Neural cell (in vitro differentiated cells): ENCODE data around the gene EDAR. TPM values are rescaled to one million over a fixed set of nuclear protein-coding genes. Genes with fewer than 3 reads are reported as not detected.

Source experiments
- H2AFZ ChIP-seq: fragments of 200-600, 300-800 bp; sonication (generic), shearing (Covaris generic); 2 replicates; pipeline ENCODE4 v1.6.0; 2014; ENCODE audit warnings: low read depth, mild to moderate bottlenecking, antibody characterized with exemption, low read length, moderate library complexity
- H3F3A ChIP-seq: fragments of 200-600 bp; shearing (Covaris generic); 2 replicates; pipeline ENCODE4 v1.6.1; 2016; ENCODE audit warnings: mild to moderate bottlenecking, moderate library complexity, mixed read lengths, antibody characterized with exemption, low read length; ENCODE audit not compliant: insufficient read depth, poor library complexity, severe bottlenecking
- H3K27ac ChIP-seq: fragments of 200-600, 300-800 bp; sonication (generic), shearing (Covaris generic); 2 replicates; pipeline ENCODE4 v1.5.1; 2014; ENCODE audit warnings: mild to moderate bottlenecking, low read length, moderate library complexity
- H3K27me3 ChIP-seq: fragments of 300-800, 200-600 bp; sonication (generic), shearing (Covaris generic); 2 replicates; pipeline ENCODE4 v1.6.0; 2014; ENCODE audit warnings: mild to moderate bottlenecking, low read depth, low read length, moderate library complexity; ENCODE audit not compliant: insufficient read depth
- H3K36me3 ChIP-seq: fragments of 300-800, 200-600 bp; sonication (generic), shearing (Covaris generic); 2 replicates; pipeline ENCODE4 v1.5.1; 2014; ENCODE audit warnings: mild to moderate bottlenecking, antibody characterized with exemption, low read length, moderate library complexity; ENCODE audit not compliant: insufficient read depth
- H3K4me2 ChIP-seq: fragments of 300-800, 200-600 bp; sonication (generic), shearing (Covaris generic); 2 replicates; pipeline ENCODE4 v1.6.0; 2014; ENCODE audit warnings: mild to moderate bottlenecking, low read length
- H3K4me3 ChIP-seq: fragments of 300-800, 200-600 bp; sonication (generic), shearing (Covaris generic); 2 replicates; pipeline ENCODE4 v1.5.1; 2014; ENCODE audit warnings: mild to moderate bottlenecking, low read length, moderate library complexity
- H3K79me2 ChIP-seq: fragments of 200-600 bp; shearing (Covaris generic); replicated peaks from 2 replicates; pipeline ENCODE4 v1.6.0; 2014; ENCODE audit warnings: mild to moderate bottlenecking, low read length, moderate library complexity; ENCODE audit not compliant: insufficient read depth
- H3K9ac ChIP-seq: fragments of 300-800, 200-600 bp; sonication (generic), shearing (Covaris generic); 2 replicates; pipeline ENCODE4 v1.6.1; 2016; ENCODE audit warnings: mild to moderate bottlenecking, low read length, mixed read lengths
- H3K9me2 ChIP-seq: fragments of 200-600 bp; shearing (Covaris generic); 2 replicates; pipeline ENCODE4 v1.6.1; 2016; ENCODE audit warnings: mild to moderate bottlenecking, low read length, mixed read lengths; ENCODE audit not compliant: insufficient read depth
- H3K9me3 ChIP-seq: fragments of 200-600, 300-800 bp; sonication (generic), shearing (Covaris generic); 2 replicates; pipeline ENCODE4 v1.6.1; 2016; ENCODE audit warnings: mild to moderate bottlenecking, mixed run types, low read length, moderate library complexity, mixed read lengths
- H4K20me1 ChIP-seq: fragments of 200-600 bp; shearing (Covaris generic); 2 replicates; pipeline ENCODE4 v1.6.1; 2016; ENCODE audit warnings: mild to moderate bottlenecking, mixed run types; ENCODE audit not compliant: insufficient read depth
- EP300 ChIP-seq: fragments of 450-650 bp; conservative IDR thresholded peaks from 2 replicates; pipeline ENCODE4 v1.6.1; 2014; ENCODE audit warnings: antibody characterized with exemption, mild to moderate bottlenecking, moderate library complexity; ENCODE audit not compliant: poor library complexity, severe bottlenecking
- EZH2 ChIP-seq: fragments of 200-600, 300-800 bp; shearing (Covaris generic), sonication (generic); IDR thresholded peaks from 2 replicates; pipeline ENCODE4 v1.6.1; 2014; ENCODE audit warnings: antibody characterized with exemption, low read length, borderline replicate concordance, mild to moderate bottlenecking; ENCODE audit not compliant: insufficient read depth, poor library complexity, severe bottlenecking
- MXI1 ChIP-seq: fragments of 450-650 bp; conservative IDR thresholded peaks from 2 replicates; pipeline ENCODE4 v1.6.1; 2014; ENCODE audit warnings: antibody characterized with exemption, mild to moderate bottlenecking; ENCODE audit not compliant: poor library complexity, severe bottlenecking
- POLR2AphosphoS5 ChIP-seq: IDR thresholded peaks from 2 replicates; pipeline ENCODE4 v1.6.1; 2012
- RAD21 ChIP-seq: fragments of 450-650 bp; conservative IDR thresholded peaks from 2 replicates; pipeline ENCODE4 v1.6.1; 2014; ENCODE audit warnings: antibody characterized with exemption, mild to moderate bottlenecking, moderate library complexity
- SMC3 ChIP-seq: fragments of 450-650 bp; conservative IDR thresholded peaks from 2 replicates; pipeline ENCODE4 v1.6.1; 2014; ENCODE audit warnings: antibody characterized with exemption, mild to moderate bottlenecking, moderate library complexity; ENCODE audit not compliant: poor library complexity
- TAF1 ChIP-seq: IDR thresholded peaks from 2 replicates; pipeline ENCODE4 v1.6.1; 2012; ENCODE audit warnings: low read depth
- polyA plus RNA-seq: library from polyadenylated mRNA; depleted of rRNA; stranded (reverse); fragments of >200 nt; gene quantifications from 2 replicates; pipeline ENCODE4 v1.2.3, GENCODE V29; 2014
- TF ChIP-seq, protein P1 (sequence below): fragments of 450-650 bp; IDR thresholded peaks from 2 replicates; pipeline ENCODE4 v1.5.1; 2014; ENCODE audit warnings: antibody characterized with exemption, mild to moderate bottlenecking, moderate library complexity; ENCODE audit not compliant: poor library complexity, severe bottlenecking
- TF ChIP-seq, protein P2 (sequence below): IDR thresholded peaks from 2 replicates; pipeline ENCODE4 v1.6.1; 2012; ENCODE audit warnings: borderline replicate concordance

EDAR gene
- polyA plus RNA-seq, 1 donor from 2014 or later: not detected

DNA sequence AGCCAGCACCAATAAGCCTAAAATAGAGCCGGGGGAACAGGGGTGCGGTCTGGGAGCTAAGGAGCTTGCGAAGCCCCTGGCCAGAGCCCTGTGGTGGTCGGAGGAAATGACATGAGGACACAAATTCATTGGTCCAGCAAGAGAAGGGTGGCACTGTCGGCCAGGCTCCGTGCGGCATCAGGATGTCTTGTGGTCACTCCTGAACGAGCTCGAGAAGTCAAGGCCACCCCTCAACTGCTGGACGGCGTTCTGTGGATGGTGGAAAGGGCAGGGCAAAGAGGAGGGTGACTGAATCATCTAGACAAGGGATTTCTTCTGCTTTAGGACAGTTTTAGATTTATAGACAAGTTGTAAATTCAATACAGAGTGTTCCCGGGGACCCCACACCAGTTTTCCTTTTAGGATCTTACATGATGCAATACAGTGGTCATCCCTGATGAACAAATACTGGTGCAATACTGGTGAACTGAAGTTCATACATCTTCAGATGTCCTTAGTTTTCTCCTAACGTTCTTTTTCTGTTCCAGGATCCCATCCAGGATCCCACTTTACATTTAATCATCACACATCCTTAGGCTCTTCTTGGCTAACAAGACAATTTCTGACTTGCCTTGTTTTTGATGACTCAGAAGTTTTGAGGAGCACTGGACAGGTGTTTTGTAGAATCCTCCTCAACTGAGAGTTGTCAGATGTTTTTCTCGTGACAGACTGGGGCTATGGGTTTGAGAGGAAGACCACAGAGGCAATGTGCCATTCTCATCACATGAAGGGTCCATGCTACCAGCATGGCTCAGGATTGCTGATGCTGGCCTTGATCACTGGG, 13.2 kb downstream of the EDAR start:
- Histone ChIP-seq H3K79me2 (no peaks in the 10 kb centered on the region), H3F3A (no peaks in the 10 kb centered on the region), H3K9ac (no peak overlapping the region)

DNA sequence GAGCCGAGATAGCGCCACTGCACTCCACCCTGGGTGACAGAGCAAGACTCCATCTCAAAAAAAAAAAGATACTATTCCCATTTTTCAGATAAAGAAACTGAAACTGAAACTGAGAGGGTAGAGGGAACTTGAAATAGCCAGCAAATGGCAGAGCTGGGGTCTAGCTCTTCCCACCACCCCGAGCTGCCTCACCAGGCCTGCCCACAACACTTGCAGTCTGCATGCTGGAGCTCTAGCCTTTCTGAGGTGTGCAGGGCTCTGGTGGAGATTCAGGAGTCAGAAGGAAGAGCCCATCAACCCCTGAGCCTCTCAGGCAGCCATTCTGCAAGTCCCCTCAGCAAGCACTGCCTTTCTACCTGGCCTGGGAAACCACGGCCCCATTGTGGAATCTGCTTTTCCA, 14.3 kb downstream of the EDAR start:
- no peak overlapping the region for H3K9ac ChIP-seq
- no peak overlapping the region for H3K27ac ChIP-seq
- no peaks in the 10 kb centered on the region for H3K79me2 ChIP-seq
- H2AFZ ChIP-seq: no peak overlapping the region
- no peak for TF ChIP-seq RAD21
- TF ChIP-seq SMC3: no peak
- TF ChIP-seq EP300: no peak
- no peak for TF ChIP-seq MXI1
- no peak for TF ChIP-seq POLR2AphosphoS5
- TF ChIP-seq, protein P1, sequence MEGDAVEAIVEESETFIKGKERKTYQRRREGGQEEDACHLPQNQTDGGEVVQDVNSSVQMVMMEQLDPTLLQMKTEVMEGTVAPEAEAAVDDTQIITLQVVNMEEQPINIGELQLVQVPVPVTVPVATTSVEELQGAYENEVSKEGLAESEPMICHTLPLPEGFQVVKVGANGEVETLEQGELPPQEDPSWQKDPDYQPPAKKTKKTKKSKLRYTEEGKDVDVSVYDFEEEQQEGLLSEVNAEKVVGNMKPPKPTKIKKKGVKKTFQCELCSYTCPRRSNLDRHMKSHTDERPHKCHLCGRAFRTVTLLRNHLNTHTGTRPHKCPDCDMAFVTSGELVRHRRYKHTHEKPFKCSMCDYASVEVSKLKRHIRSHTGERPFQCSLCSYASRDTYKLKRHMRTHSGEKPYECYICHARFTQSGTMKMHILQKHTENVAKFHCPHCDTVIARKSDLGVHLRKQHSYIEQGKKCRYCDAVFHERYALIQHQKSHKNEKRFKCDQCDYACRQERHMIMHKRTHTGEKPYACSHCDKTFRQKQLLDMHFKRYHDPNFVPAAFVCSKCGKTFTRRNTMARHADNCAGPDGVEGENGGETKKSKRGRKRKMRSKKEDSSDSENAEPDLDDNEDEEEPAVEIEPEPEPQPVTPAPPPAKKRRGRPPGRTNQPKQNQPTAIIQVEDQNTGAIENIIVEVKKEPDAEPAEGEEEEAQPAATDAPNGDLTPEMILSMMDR: no peak
- TF ChIP-seq TAF1: no peak
- TF ChIP-seq, protein P2, sequence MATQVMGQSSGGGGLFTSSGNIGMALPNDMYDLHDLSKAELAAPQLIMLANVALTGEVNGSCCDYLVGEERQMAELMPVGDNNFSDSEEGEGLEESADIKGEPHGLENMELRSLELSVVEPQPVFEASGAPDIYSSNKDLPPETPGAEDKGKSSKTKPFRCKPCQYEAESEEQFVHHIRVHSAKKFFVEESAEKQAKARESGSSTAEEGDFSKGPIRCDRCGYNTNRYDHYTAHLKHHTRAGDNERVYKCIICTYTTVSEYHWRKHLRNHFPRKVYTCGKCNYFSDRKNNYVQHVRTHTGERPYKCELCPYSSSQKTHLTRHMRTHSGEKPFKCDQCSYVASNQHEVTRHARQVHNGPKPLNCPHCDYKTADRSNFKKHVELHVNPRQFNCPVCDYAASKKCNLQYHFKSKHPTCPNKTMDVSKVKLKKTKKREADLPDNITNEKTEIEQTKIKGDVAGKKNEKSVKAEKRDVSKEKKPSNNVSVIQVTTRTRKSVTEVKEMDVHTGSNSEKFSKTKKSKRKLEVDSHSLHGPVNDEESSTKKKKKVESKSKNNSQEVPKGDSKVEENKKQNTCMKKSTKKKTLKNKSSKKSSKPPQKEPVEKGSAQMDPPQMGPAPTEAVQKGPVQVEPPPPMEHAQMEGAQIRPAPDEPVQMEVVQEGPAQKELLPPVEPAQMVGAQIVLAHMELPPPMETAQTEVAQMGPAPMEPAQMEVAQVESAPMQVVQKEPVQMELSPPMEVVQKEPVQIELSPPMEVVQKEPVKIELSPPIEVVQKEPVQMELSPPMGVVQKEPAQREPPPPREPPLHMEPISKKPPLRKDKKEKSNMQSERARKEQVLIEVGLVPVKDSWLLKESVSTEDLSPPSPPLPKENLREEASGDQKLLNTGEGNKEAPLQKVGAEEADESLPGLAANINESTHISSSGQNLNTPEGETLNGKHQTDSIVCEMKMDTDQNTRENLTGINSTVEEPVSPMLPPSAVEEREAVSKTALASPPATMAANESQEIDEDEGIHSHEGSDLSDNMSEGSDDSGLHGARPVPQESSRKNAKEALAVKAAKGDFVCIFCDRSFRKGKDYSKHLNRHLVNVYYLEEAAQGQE: no peak
- no peak for TF ChIP-seq EZH2
- no peaks in the 10 kb centered on the region for H3K27me3 ChIP-seq
- no peaks in the 10 kb centered on the region for H3K36me3 ChIP-seq
- no peaks in the 10 kb centered on the region for H4K20me1 ChIP-seq
- no peak overlapping the region for H3K4me3 ChIP-seq
- H3K9me2 ChIP-seq: no peaks in the 10 kb centered on the region
- no peaks in the 10 kb centered on the region for H3F3A ChIP-seq
- H3K9me3 ChIP-seq: no peaks in the 10 kb centered on the region
- no peak overlapping the region for H3K4me2 ChIP-seq

More for the DNA sequence above, 13.2 kb downstream of the EDAR start:
- Histone ChIP-seq H3K36me3 (no peaks in the 10 kb centered on the region), H3K4me3 (no peak overlapping the region), H3K27ac (no peak overlapping the region), H3K9me3 (no peaks in the 10 kb centered on the region), H3K4me2 (no peak overlapping the region), H3K9me2 (no peaks in the 10 kb centered on the region), H4K20me1 (no peaks in the 10 kb centered on the region), H3K27me3 (no peaks in the 10 kb centered on the region), H2AFZ (no peak overlapping the region)
- TF ChIP-seq EZH2: no peak
- TF ChIP-seq, protein P2: no peak
- no peak for TF ChIP-seq EP300
- TF ChIP-seq SMC3: no peak
- TF ChIP-seq POLR2AphosphoS5: no peak
